ENCODE results near the gene LRP5. TPM values are rescaled to one million over a fixed set of nuclear protein-coding genes. Genes with fewer than 3 reads are reported as not detected.
"Not testable (repeated sequence)": the region's sequence is repeated elsewhere in the genome, so short reads cannot be mapped to it uniquely, and the experiment has no call there.

Gene LRP5
- total RNA-seq, 2 donors from 2014 or later: 43.3 to 63.6 TPM

DNA sequence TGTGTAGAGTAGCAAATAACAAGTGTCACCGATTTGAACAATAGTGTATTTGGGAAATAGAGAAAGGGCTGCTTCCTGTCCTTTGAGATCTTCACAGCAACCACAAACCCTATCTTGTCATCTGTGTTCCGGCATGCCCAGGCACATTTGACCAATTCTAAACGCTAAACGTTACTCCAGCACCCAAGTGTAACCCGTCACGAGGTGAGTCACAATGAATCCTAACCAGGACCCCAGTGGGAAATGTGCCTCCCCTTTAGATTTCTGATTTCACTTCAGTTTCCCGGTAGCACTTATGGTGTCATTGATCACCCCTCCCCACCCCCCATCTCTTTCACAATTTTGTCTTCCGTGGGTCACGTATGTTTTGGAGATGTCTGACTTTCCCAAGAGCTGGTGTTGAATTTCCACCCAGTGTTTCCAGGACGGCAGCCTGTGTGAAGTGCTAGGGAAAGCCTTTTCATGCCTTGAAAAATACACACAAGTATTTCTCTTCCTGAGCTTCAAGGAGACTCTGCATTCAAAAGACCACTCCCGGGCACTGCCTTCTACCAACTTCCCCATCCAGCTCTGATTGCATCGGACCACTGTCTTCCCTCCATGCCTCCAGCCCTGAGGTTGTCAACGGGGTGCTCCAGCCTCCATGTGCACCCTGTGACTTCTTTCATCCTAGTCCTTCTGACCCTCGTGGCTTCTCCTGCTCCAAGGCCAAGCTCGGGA, 30.1 kb upstream of the LRP5 start:
- WGBS, 2 donors: 51 to 67% methylated on average over 15 of the region's 15 CpGs

DNA sequence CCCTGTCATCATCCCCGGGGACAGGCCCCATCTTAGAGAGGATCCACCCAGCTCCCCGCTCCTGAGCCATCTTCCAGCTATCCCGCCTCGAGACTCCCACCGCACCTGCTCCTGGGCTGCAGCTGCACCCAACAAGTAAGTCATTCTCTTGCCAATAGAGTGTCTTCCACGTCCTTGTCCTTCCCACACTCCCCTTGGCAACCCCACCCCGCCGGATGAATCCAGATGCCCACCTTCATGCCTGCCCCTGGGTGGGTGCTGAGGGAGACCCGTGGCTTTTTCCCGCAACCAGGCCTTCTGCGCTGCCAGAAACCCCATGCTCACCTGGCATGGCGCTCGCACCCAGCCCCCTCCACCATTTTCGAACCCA, 29.5 kb upstream of the LRP5 start:
- ATAC-seq (no peak), DNase-seq (no peak)
- Histone ChIP-seq H3K4me3 (no peak overlapping the region), H3K9me3 (no peaks in the 10 kb centered on the region), H3K36me3 (replicated peaks in 1 of 2; ENCODE audit: insufficient read depth in 1 of 2, low read depth in 2 of 2) (no peaks in the 10 kb centered on the region), H3K27me3 (no peaks in the 10 kb centered on the region), H3K4me1 (no peaks in the 10 kb centered on the region), H3K27ac (no peak overlapping the region)
- TF ChIP-seq, protein P1, sequence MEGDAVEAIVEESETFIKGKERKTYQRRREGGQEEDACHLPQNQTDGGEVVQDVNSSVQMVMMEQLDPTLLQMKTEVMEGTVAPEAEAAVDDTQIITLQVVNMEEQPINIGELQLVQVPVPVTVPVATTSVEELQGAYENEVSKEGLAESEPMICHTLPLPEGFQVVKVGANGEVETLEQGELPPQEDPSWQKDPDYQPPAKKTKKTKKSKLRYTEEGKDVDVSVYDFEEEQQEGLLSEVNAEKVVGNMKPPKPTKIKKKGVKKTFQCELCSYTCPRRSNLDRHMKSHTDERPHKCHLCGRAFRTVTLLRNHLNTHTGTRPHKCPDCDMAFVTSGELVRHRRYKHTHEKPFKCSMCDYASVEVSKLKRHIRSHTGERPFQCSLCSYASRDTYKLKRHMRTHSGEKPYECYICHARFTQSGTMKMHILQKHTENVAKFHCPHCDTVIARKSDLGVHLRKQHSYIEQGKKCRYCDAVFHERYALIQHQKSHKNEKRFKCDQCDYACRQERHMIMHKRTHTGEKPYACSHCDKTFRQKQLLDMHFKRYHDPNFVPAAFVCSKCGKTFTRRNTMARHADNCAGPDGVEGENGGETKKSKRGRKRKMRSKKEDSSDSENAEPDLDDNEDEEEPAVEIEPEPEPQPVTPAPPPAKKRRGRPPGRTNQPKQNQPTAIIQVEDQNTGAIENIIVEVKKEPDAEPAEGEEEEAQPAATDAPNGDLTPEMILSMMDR (IDR thresholded peaks at IDR 0.05): no peak
- no peak for TF ChIP-seq POLR2A (IDR thresholded peaks at IDR 0.05)
- intact Hi-C loops (cut with DNase I): no loop called here
- WGBS, 2 donors: 87 to 91% methylated on average over 14 of the region's 14 CpGs

More for the DNA sequence above, 30.1 kb upstream of the LRP5 start:
- no peaks in the 10 kb centered on the region for H3K9me3 ChIP-seq
- TF ChIP-seq, protein P1 (IDR thresholded peaks at IDR 0.05): no peak
- no peak for TF ChIP-seq POLR2A (IDR thresholded peaks at IDR 0.05)
- no peaks in the 10 kb centered on the region for H3K36me3 ChIP-seq (replicated peaks in 1 of 2; ENCODE audit: insufficient read depth in 1 of 2, low read depth in 2 of 2)
- no peak for ATAC-seq
- H3K27me3 ChIP-seq: no peaks in the 10 kb centered on the region
- H3K4me1 ChIP-seq: no peaks in the 10 kb centered on the region
- H3K27ac ChIP-seq: no peak overlapping the region
- no peak overlapping the region for H3K4me3 ChIP-seq
- no peak for DNase-seq
- intact Hi-C loops (cut with DNase I): no loop called here

DNA sequence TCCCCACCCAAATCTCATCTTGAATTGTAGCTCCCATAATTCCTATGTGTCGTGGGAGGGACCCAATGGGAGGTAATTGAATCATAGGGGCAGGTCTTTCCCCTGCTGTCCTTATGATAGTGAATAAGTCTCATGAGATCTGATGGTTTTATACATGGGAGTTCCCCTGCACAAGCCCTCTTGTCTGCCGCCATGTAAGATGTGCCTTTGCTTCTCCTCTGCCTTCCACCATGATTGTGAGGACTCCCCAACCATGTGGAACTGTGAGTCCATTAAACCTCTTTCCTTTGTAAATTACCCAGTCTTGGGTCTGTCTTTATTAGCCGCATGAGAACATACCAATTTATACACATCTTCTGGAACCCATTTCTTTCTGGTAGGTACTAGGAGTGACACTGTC, 27.8 kb upstream of the LRP5 start:
- H3K27ac ChIP-seq; intact Hi-C loops (cut with DNase I); H3K27me3 ChIP-seq; H3K36me3 ChIP-seq (replicated peaks in 1 of 2; ENCODE audit: insufficient read depth in 1 of 2, low read depth in 2 of 2); H3K4me3 ChIP-seq; H3K9me3 ChIP-seq; DNase-seq; H3K4me1 ChIP-seq; ATAC-seq: not testable (repeated sequence)
- 87 to 92% methylated on average over 3 of the region's 3 CpGs for WGBS, 2 donors

DNA sequence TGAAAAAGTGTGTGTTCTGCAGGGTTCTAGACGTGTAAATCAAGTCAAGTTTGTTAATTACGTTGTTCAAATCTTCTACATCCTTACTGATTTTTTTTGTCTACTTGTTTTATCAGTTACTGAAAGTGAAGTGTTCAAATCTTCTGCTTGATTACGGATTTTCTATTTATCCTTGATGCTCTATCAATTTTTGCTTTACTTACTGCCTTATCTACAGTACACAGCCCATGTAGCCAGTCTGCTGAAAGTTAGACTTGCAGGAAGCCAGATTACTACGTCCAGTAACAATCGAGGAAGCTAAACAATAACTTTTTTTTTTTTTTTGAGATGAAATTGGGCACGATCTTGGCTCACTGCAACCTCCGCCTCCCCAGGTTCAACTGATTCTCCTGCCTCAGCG, 25.0 kb upstream of the LRP5 start:
- ATAC-seq (no peak), DNase-seq (no peak)
- no peak overlapping the region for H3K27ac ChIP-seq
- no peaks in the 10 kb centered on the region for H3K36me3 ChIP-seq (replicated peaks in 1 of 2; ENCODE audit: insufficient read depth in 1 of 2, low read depth in 2 of 2)
- TF ChIP-seq, protein P1 (IDR thresholded peaks at IDR 0.05): no peak
- TF ChIP-seq POLR2A (IDR thresholded peaks at IDR 0.05): no peak
- no peaks in the 10 kb centered on the region for H3K4me1 ChIP-seq
- H3K27me3 ChIP-seq: no peaks in the 10 kb centered on the region
- no peaks in the 10 kb centered on the region for H3K9me3 ChIP-seq
- no peak overlapping the region for H3K4me3 ChIP-seq
- 40 to 53% methylated on average over 8 of the region's 8 CpGs for WGBS, 2 donors
- intact Hi-C loops (cut with DNase I): no loop called here

DNA sequence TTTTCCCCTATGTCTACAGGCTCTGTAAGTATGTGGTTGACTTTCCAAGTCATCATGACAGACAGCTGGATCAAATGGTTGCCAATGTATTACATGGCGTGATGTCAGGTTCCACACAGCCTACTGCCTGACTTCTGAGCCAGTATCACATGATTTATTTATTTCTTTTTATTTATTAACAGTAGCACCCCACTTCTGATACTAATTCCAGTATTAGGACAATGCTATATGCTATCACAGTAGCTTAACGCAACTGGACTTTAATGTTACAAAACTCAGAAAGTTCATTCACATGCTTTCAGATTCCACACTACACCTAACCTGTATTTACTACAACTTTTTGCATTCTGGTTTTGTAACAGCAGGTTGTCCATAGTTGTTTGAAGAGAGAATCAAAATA, 22.9 kb upstream of the LRP5 start:
- no peak overlapping the region for H3K4me3 ChIP-seq

More for the DNA sequence above, 22.9 kb upstream of the LRP5 start:
- H3K36me3 ChIP-seq (replicated peaks in 1 of 2; ENCODE audit: insufficient read depth in 1 of 2, low read depth in 2 of 2): no peaks in the 10 kb centered on the region
- no peak overlapping the region for H3K27ac ChIP-seq
- ATAC-seq (no peak), DNase-seq (no peak)
- intact Hi-C loops (cut with DNase I): no loop called here
- TF ChIP-seq, protein P1 (IDR thresholded peaks at IDR 0.05): no peak
- TF ChIP-seq POLR2A (IDR thresholded peaks at IDR 0.05): no peak
- no peaks in the 10 kb centered on the region for H3K27me3 ChIP-seq
- H3K4me1 ChIP-seq: no peaks in the 10 kb centered on the region
- 93 to 100% methylated on average over 2 of the region's 2 CpGs for WGBS, 2 donors
- H3K9me3 ChIP-seq: no peaks in the 10 kb centered on the region
